Right lobe of liver (tissue), 4 donors: ENCODE results near the gene EDEM3.

Experiments
- CTCF ChIP-seq, 4 donors: fragments of 200-600 bp in 3 of 4; fragments of 450-650 bp in 1 of 4; IDR thresholded peaks; one replicate each; pipeline versions ENCODE4 v1.5.1 to v1.8.0; 2016 to 2022; ENCODE audit warnings: antibody characterized with exemption in 4 of 4, mild to moderate bottlenecking in 2 of 4
- POLR2A ChIP-seq: fragments of 450-650 bp; IDR thresholded peaks from one replicate; pipeline ENCODE4 v1.6.1; 2017; ENCODE audit warnings: antibody characterized with exemption, mild to moderate bottlenecking
- donor health status: DM: no; HTN: no; CAD: no.
- donor health status: DM: no; HTN: no; CAD: no.
- donor health status: DM: no; HTN: yes; CAD: no.

- TF ChIP-seq CTCF (IDR thresholded peaks at IDR 0.05): no peak
- no peak for TF ChIP-seq POLR2A
These were observed 71.7 kb downstream of the EDEM3 start for GRCh38 chr1:184682956-184683355.
